Choroid plexus epithelial cell (primary cell): ENCODE data around the gene SMIM44.

Experiments
- DNase-seq: peaks from one replicate; pipeline ENCODE4 v3.0.0-alpha.2; 2010; ENCODE audit warnings: low read depth
- H3K4me3 ChIP-seq: 2 replicates; pipeline ENCODE4 v1.5.1; 2011; ENCODE audit warnings: low read depth, mild to moderate bottlenecking, control low read depth, low read length, moderate library complexity
- CTCF ChIP-seq: conservative IDR thresholded peaks from 2 replicates; pipeline ENCODE4 v1.5.1; 2011; ENCODE audit warnings: low read depth, mild to moderate bottlenecking, control low read depth, inconsistent platforms, low read length, moderate library complexity

Gene SMIM44

GRCh38 chr19:3492919-3493318 is 9.7 kb upstream of the SMIM44 start:
- DNase-seq: no peak
- TF ChIP-seq CTCF: no peak
- no peak overlapping the region for H3K4me3 ChIP-seq

GRCh38 chr19:3492131-3492839 is 9.0 kb upstream of the SMIM44 start:
- DNase-seq: no peak
- TF ChIP-seq CTCF: no peak
- H3K4me3 ChIP-seq: no peak overlapping the region

- TF ChIP-seq CTCF: no peak
Measured at GRCh38 chr19:3491396-3492119, 8.3 kb upstream of the SMIM44 start.

GRCh38 chr19:3482507-3483225 is 575 bp downstream of the SMIM44 start:
- no peak for TF ChIP-seq CTCF
- H3K4me3 ChIP-seq: no peak overlapping the region
- no peak for DNase-seq

More at GRCh38 chr19:3491396-3492119, 8.3 kb upstream of the SMIM44 start:
- DNase-seq: no peak
- H3K4me3 ChIP-seq: no peak overlapping the region

GRCh38 chr19:3481241-3482090 is 1.8 kb downstream of the SMIM44 start:
- no peak for TF ChIP-seq CTCF
- DNase-seq: no peak
- H3K4me3 ChIP-seq: no peak overlapping the region

GRCh38 chr19:3480383-3481091 is 2.7 kb downstream of the SMIM44 start, which contains the start of gene SMIM24:
Gene SMIM24, minus strand, starts transcription at chr19:3480525. Its CDS starts 62 bp downstream, at chr19:3480463.
- DNase-seq: no peak
- no peak for TF ChIP-seq CTCF
- no peak within 1 kb of the TSS for H3K4me3 ChIP-seq
